ENCODE results near the gene TIMM44. TPM values are rescaled to one million over a fixed set of nuclear protein-coding genes. Genes with fewer than 3 reads are reported as not detected.
A peak's percentile ranks its signal among the peaks of the same experiment; 100 is the strongest.

The TIMM44 gene
- total and polyA plus RNA-seq, 11 donors = 55.9 to 140 (median 72.9) TPM

GRCh38 chr19:7973883-7974282 lies 30.4 kb upstream of the TIMM44 start:
- Histone ChIP-seq H3K36me3 (peaks cover 0 to 79% (median 53%) of the 10 kb centered on the region in 9 donors), H3K9me3 (no peaks in the 10 kb centered on the region), H3K27ac (peak overlapping the region in 7 of 12 donors; percentile 6 to 80 (median 62)), H3K4me1 (peaks cover 0 to 42% (median 9%) of the 10 kb centered on the region in 12 donors), H3K27me3 (no peaks in the 10 kb centered on the region), H3K4me3 (no peak overlapping the region)
- WGBS, 4 donors = 39 to 75% (median 59%) methylated on average over 9 to 12 of the region's 12 CpGs
- intact Hi-C loops (cut with DNase I) = loop anchor here in 2 of 10 donors (5.0 to 10.0 kb wide), 2 partner anchors 278 to 281 kb away; no protein-coding TSS in a partner anchor
- ATAC-seq (peak; percentile 82 to 90 (median 86)), DNase-seq (peak; percentile 68 to 88 (median 83))
- TF ChIP-seq, protein P1, sequence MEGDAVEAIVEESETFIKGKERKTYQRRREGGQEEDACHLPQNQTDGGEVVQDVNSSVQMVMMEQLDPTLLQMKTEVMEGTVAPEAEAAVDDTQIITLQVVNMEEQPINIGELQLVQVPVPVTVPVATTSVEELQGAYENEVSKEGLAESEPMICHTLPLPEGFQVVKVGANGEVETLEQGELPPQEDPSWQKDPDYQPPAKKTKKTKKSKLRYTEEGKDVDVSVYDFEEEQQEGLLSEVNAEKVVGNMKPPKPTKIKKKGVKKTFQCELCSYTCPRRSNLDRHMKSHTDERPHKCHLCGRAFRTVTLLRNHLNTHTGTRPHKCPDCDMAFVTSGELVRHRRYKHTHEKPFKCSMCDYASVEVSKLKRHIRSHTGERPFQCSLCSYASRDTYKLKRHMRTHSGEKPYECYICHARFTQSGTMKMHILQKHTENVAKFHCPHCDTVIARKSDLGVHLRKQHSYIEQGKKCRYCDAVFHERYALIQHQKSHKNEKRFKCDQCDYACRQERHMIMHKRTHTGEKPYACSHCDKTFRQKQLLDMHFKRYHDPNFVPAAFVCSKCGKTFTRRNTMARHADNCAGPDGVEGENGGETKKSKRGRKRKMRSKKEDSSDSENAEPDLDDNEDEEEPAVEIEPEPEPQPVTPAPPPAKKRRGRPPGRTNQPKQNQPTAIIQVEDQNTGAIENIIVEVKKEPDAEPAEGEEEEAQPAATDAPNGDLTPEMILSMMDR (IDR thresholded peaks at IDR 0.05) = peak in 2 of 12 donors; percentile 20 to 21
- TF ChIP-seq POLR2A (IDR thresholded peaks at IDR 0.05) = no peak

GRCh38 chr19:7971553-7972520 lies 28.4 kb upstream of the TIMM44 start:
- TF ChIP-seq, protein P1 (IDR thresholded peaks at IDR 0.05) = no peak
- TF ChIP-seq POLR2A (IDR thresholded peaks at IDR 0.05) = no peak
- H3K27me3 ChIP-seq = no peaks in the 10 kb centered on the region
- intact Hi-C loops (cut with DNase I) = loop anchor here in 3 of 10 donors (2.0 to 10.0 kb wide), 3 partner anchors 31 to 283 kb away; no protein-coding TSS in a partner anchor
- ATAC-seq (no peak), DNase-seq (peak in 1 of 5 donors; percentile 65)
- 79 to 88% (median 85%) methylated on average over 27 to 35 of the region's 35 CpGs for WGBS, 4 donors
- no peak overlapping the region for H3K4me3 ChIP-seq
- peaks cover 0 to 76% (median 44%) of the 10 kb centered on the region in 9 donors for H3K36me3 ChIP-seq
- H3K4me1 ChIP-seq = peaks cover 0 to 30% (median 8%) of the 10 kb centered on the region in 12 donors
- no peaks in the 10 kb centered on the region for H3K9me3 ChIP-seq
- H3K27ac ChIP-seq = no peak overlapping the region

DNA sequence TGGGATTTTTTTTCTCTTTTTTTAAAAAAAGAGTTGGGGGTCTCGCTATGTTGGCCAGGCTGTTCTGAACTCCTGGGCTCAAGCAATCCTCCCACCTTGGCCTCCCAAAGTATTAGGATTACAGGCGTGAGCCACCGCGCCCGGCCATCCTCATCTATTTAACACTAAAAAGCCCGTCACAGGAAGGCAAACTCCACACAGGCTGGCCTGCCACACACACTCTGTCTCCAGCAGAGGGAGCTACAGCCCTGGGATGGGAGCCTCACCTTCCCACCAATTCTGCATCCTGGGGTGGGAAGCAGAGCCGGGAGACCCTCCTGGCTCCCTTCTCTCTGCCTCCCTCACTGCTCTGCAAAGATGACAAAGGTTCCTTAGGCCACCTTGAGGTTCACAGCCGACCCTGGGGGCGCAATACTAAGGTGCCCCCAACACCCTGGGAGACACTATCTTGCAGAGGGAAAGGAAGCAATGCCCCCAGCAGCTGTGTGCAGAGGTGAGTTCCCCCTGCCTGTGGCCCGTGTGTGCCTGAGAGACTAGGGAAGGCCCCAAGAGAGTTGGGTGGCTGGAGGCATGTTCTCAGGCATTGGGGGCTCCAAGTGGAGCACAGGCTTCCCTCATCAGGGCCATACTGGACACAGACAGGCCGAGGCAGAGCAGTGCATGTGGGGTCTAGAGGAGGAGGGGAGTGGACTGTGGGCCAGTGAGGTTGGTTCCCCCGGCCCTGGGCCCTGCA lies 27.4 kb upstream of the TIMM44 start:
- no peak for TF ChIP-seq POLR2A (IDR thresholded peaks at IDR 0.05)
- TF ChIP-seq, protein P1 (IDR thresholded peaks at IDR 0.05) = peak; percentile 57 to 78 (median 66)
- no peaks in the 10 kb centered on the region for H3K9me3 ChIP-seq
- no peak for ATAC-seq
- H3K4me3 ChIP-seq = no peak overlapping the region
- WGBS, 4 donors = 66 to 79% (median 75%) methylated on average over 10 to 12 of the region's 12 CpGs
- DNase-seq = peak in 1 of 5 donors; percentile 48
- no peaks in the 10 kb centered on the region for H3K27me3 ChIP-seq
- H3K27ac ChIP-seq = no peak overlapping the region
- intact Hi-C loops (cut with DNase I) = loop anchor here in 3 of 10 donors (2.0 to 10.0 kb wide), 3 partner anchors 32 to 284 kb away; no protein-coding TSS in a partner anchor
- peaks cover 0 to 30% (median 8%) of the 10 kb centered on the region in 12 donors for H3K4me1 ChIP-seq
- peaks cover 0 to 82% (median 52%) of the 10 kb centered on the region in 9 donors for H3K36me3 ChIP-seq
